Neural progenitor cell (in vitro differentiated cells): ENCODE data around the gene MROH9. TPM values are rescaled to one million over a fixed set of nuclear protein-coding genes. Genes with fewer than 3 reads are reported as not detected.

Experiments
- DNase-seq: peaks from one replicate; pipeline ENCODE4 v3.0.0-alpha.2; 2016; ENCODE audit warnings: low spot score
- H2AFZ ChIP-seq: fragments of 200-600 bp; sonication (generic); replicated peaks from 2 replicates; pipeline ENCODE4 v1.6.1; 2016; ENCODE audit warnings: antibody characterized with exemption
- H3F3A ChIP-seq: fragments of 200-600 bp; sonication (generic); 2 replicates; pipeline ENCODE4 v1.6.1; 2016; ENCODE audit warnings: antibody characterized with exemption, low read depth
- H3K27ac ChIP-seq: fragments of 200-600 bp; sonication (generic); 2 replicates; pipeline ENCODE4 v1.5.1; 2016; ENCODE audit warnings: mild to moderate bottlenecking
- H3K27me3 ChIP-seq: fragments of 200-600 bp; sonication (generic); 2 replicates; pipeline ENCODE4 v1.6.1; 2016; ENCODE audit warnings: mild to moderate bottlenecking, moderate library complexity
- H3K36me3 ChIP-seq: fragments of 200-600 bp; sonication (generic); 2 replicates; pipeline ENCODE4 v1.5.1; 2016
- H3K4me1 ChIP-seq: fragments of 200-600 bp; sonication (generic); 2 replicates; pipeline ENCODE4 v1.6.1; 2016; ENCODE audit warnings: mixed run types
- H3K4me2 ChIP-seq: fragments of 200-600 bp; sonication (generic); 2 replicates; pipeline ENCODE4 v1.6.1; 2016
- H3K4me3 ChIP-seq: fragments of 200-600 bp; sonication (generic); 2 replicates; pipeline ENCODE4 v1.5.1; 2016
- H3K79me2 ChIP-seq: fragments of 200-600 bp; sonication (generic); 2 replicates; pipeline ENCODE4 v1.6.1; 2016; ENCODE audit warnings: low read depth
- H3K9ac ChIP-seq: fragments of 200-600 bp; sonication (generic); 2 replicates; pipeline ENCODE4 v1.6.1; 2016
- H3K9me3 ChIP-seq: fragments of 200-600 bp; sonication (generic); 2 replicates; pipeline ENCODE4 v1.5.1; 2016; ENCODE audit warnings: low read depth
- H4K20me1 ChIP-seq: fragments of 200-600 bp; sonication (generic); 2 replicates; pipeline ENCODE4 v1.6.1; 2016; ENCODE audit warnings: low read depth
- H3K27ac Mint-ChIP-seq: 3 replicates; pipeline ENCODE4 v1.8.0; 2021; ENCODE audit warnings: mixed read lengths
- H3K27me3 Mint-ChIP-seq: 2 replicates; pipeline ENCODE4 v1.8.0; 2022; ENCODE audit warnings: low read depth, mild to moderate bottlenecking, inconsistent platforms, moderate library complexity, mixed read lengths; ENCODE audit not compliant: insufficient read depth
- H3K36me3 Mint-ChIP-seq: 3 replicates; pipeline ENCODE4 v1.8.0; 2021; ENCODE audit warnings: mixed read lengths
- H3K4me1 Mint-ChIP-seq: 3 replicates; pipeline ENCODE4 v1.8.0; 2021; ENCODE audit warnings: mixed read lengths
- H3K4me3 Mint-ChIP-seq: 3 replicates; pipeline ENCODE4 v1.8.0; 2021; ENCODE audit warnings: mild to moderate bottlenecking, moderate library complexity, mixed read lengths
- H3K9me3 Mint-ChIP-seq: 3 replicates; pipeline ENCODE4 v1.8.0; 2020; ENCODE audit warnings: mixed read lengths
- CTCF ChIP-seq: fragments of 200-600 bp; sonication (generic); IDR thresholded peaks from 2 replicates; pipeline ENCODE4 v1.5.1; 2017; ENCODE audit warnings: antibody characterized with exemption, mild to moderate bottlenecking
- EZH2 ChIP-seq: fragments of 200-600 bp; sonication (generic); IDR thresholded peaks from 2 replicates; pipeline ENCODE4 v1.6.1; 2017; ENCODE audit warnings: antibody characterized with exemption, mild to moderate bottlenecking, moderate library complexity
- EZH2phosphoT487 ChIP-seq: fragments of 200-600 bp; sonication (generic); IDR thresholded peaks from 2 replicates; pipeline ENCODE4 v1.6.1; 2017; ENCODE audit warnings: antibody characterized with exemption
- total RNA-seq: library from RNA; depleted of rRNA; stranded (reverse); fragments of >200 nt; gene quantifications from 2 replicates; pipeline ENCODE4 v1.2.3, GENCODE V29; 2015; ENCODE audit warnings: low replicate concordance

Gene MROH9
- total RNA-seq, 1 donor from 2014 or later = not detected

- TF ChIP-seq CTCF (no peak), EZH2 (no peak), EZH2phosphoT487 (no peak)
- Mint-ChIP-seq H3K27me3 (no peaks in the 10 kb centered on the region), H3K36me3 (no peaks in the 10 kb centered on the region), H3K4me3 (no peak overlapping the region), H3K9me3 (no peaks in the 10 kb centered on the region), H3K27ac (no peak overlapping the region), H3K4me1 (peaks cover 2% of the 10 kb centered on the region)
- Histone ChIP-seq H3K36me3 (no peaks in the 10 kb centered on the region), H3K4me3 (no peak overlapping the region), H4K20me1 (no peaks in the 10 kb centered on the region), H3K9me3 (no peaks in the 10 kb centered on the region), H3K9ac (no peak overlapping the region), H3F3A (no peaks in the 10 kb centered on the region), H3K4me2 (no peak overlapping the region), H2AFZ (no peak overlapping the region), H3K4me1 (peaks cover 11% of the 10 kb centered on the region), H3K27me3 (no peaks in the 10 kb centered on the region), H3K79me2 (no peaks in the 10 kb centered on the region), H3K27ac (no peak overlapping the region)
- no peak for DNase-seq
Measured at GRCh38 chr1:171037626-171038025, 102.3 kb downstream of the MROH9 start.

GRCh38 chr1:171038284-171038683 lies 103.0 kb downstream of the MROH9 start:
- Histone ChIP-seq H3K36me3 (no peaks in the 10 kb centered on the region), H2AFZ (no peak overlapping the region), H3K9me3 (no peaks in the 10 kb centered on the region), H3K27me3 (no peaks in the 10 kb centered on the region), H4K20me1 (no peaks in the 10 kb centered on the region), H3K9ac (no peak overlapping the region), H3K27ac (no peak overlapping the region), H3K4me1 (peaks cover 5% of the 10 kb centered on the region), H3K79me2 (no peaks in the 10 kb centered on the region), H3F3A (no peaks in the 10 kb centered on the region), H3K4me3 (no peak overlapping the region), H3K4me2 (no peak overlapping the region)
- no peak overlapping the region for H3K4me3 Mint-ChIP-seq
- H3K27ac Mint-ChIP-seq = no peak overlapping the region
- DNase-seq = no peak
- no peaks in the 10 kb centered on the region for H3K36me3 Mint-ChIP-seq
- H3K4me1 Mint-ChIP-seq = peaks cover 2% of the 10 kb centered on the region
- no peaks in the 10 kb centered on the region for H3K27me3 Mint-ChIP-seq
- no peak for TF ChIP-seq CTCF
- TF ChIP-seq EZH2 = no peak
- no peak for TF ChIP-seq EZH2phosphoT487
- H3K9me3 Mint-ChIP-seq = peaks cover 3% of the 10 kb centered on the region

GRCh38 chr1:171048014-171048413 lies 112.7 kb downstream of the MROH9 start:
- Histone ChIP-seq H3K79me2 (no peaks in the 10 kb centered on the region), H3K4me1 (no peaks in the 10 kb centered on the region), H4K20me1 (no peaks in the 10 kb centered on the region), H3K27me3 (no peaks in the 10 kb centered on the region), H2AFZ (no peak overlapping the region), H3K4me2 (no peak overlapping the region), H3K9ac (no peak overlapping the region), H3K36me3 (no peaks in the 10 kb centered on the region), H3F3A (no peaks in the 10 kb centered on the region), H3K27ac (no peak overlapping the region), H3K9me3 (peaks cover 6% of the 10 kb centered on the region), H3K4me3 (no peak overlapping the region)
- no peak overlapping the region for H3K27ac Mint-ChIP-seq
- H3K4me3 Mint-ChIP-seq = no peak overlapping the region
- H3K27me3 Mint-ChIP-seq = peaks cover 2% of the 10 kb centered on the region
- DNase-seq = no peak
- TF ChIP-seq EZH2phosphoT487 (no peak), EZH2 (no peak), CTCF (no peak)
- H3K4me1 Mint-ChIP-seq = no peaks in the 10 kb centered on the region
- H3K9me3 Mint-ChIP-seq = peaks cover 16% of the 10 kb centered on the region
- H3K36me3 Mint-ChIP-seq = no peaks in the 10 kb centered on the region

- peaks cover 2% of the 10 kb centered on the region for H3K4me1 Mint-ChIP-seq
- no peaks in the 10 kb centered on the region for H3K36me3 Mint-ChIP-seq
- Histone ChIP-seq H3K36me3 (no peaks in the 10 kb centered on the region), H3K4me1 (no peaks in the 10 kb centered on the region), H2AFZ (no peak overlapping the region), H3K9ac (no peak overlapping the region), H3F3A (no peaks in the 10 kb centered on the region), H4K20me1 (no peaks in the 10 kb centered on the region), H3K9me3 (no peaks in the 10 kb centered on the region), H3K4me3 (no peak overlapping the region), H3K79me2 (no peaks in the 10 kb centered on the region), H3K27ac (no peak overlapping the region), H3K27me3 (no peaks in the 10 kb centered on the region), H3K4me2 (no peak overlapping the region)
- peaks cover 3% of the 10 kb centered on the region for H3K27me3 Mint-ChIP-seq
- H3K4me3 Mint-ChIP-seq = no peak overlapping the region
- DNase-seq = no peak
- TF ChIP-seq EZH2phosphoT487 = no peak
- H3K27ac Mint-ChIP-seq = no peak overlapping the region
- H3K9me3 Mint-ChIP-seq = peaks cover 3% of the 10 kb centered on the region
Measured at GRCh38 chr1:171052977-171053376, 117.6 kb downstream of the MROH9 start.
